Right lobe of liver (tissue), 6 donors: ENCODE measurements around the gene LSM2. TPM values are rescaled to one million over a fixed set of nuclear protein-coding genes. Genes with fewer than 3 reads are reported as not detected.

Experiments used
- ATAC-seq, 4 donors: fragments of 200-7000 bp; cut with Tn5 transposase; one replicate each; pipeline ENCODE4 v1.9.1; 2020; ENCODE audit warnings: mild to moderate bottlenecking in 4 of 4, moderate library complexity in 4 of 4
- DNase-seq, 3 donors: peaks; one replicate each; pipeline ENCODE4 v3.0.0-alpha.2; 2020
- H3K27ac ChIP-seq, 3 donors: fragments of 200-600 bp; one replicate each; pipeline ENCODE4 v1.8.0; 2022
- H3K27me3 ChIP-seq, 2 donors: fragments of 200-600 bp; one replicate each; pipeline ENCODE4 v1.8.0; 2022
- H3K36me3 ChIP-seq, 4 donors: fragments of 200-600 bp; sonication (generic) in 1 of 4; one replicate each; pipeline versions ENCODE4 v1.5.1 to v1.8.0; 2017 to 2022; ENCODE audit warnings: control low read depth in 1 of 4
- H3K4me1 ChIP-seq, 4 donors: fragments of 200-600 bp; sonication (generic) in 1 of 4; one replicate each; pipeline versions ENCODE4 v1.5.1 to v1.8.0; 2017 to 2022; ENCODE audit warnings: control low read depth in 1 of 4
- H3K4me3 ChIP-seq, 3 donors: fragments of 200-600 bp; one replicate each; pipeline ENCODE4 v1.8.0; 2022
- H3K9me3 ChIP-seq, 4 donors: fragments of 200-600 bp; sonication (generic) in 1 of 4; one replicate each; pipeline versions ENCODE4 v1.5.1 to v1.8.0; 2017 to 2022; ENCODE audit warnings: control low read depth in 1 of 4
- CTCF ChIP-seq, 4 donors: fragments of 200-600 bp in 3 of 4; fragments of 450-650 bp in 1 of 4; IDR thresholded peaks; one replicate each; pipeline versions ENCODE4 v1.5.1 to v1.8.0; 2016 to 2022; ENCODE audit warnings: antibody characterized with exemption in 4 of 4, mild to moderate bottlenecking in 2 of 4
- POLR2A ChIP-seq: fragments of 450-650 bp; IDR thresholded peaks from one replicate; pipeline ENCODE4 v1.6.1; 2017; ENCODE audit warnings: antibody characterized with exemption, mild to moderate bottlenecking
- WGBS: methylation state at CpG from one replicate; pipeline ENCODE4 v1.1.6; 2018; ENCODE audit warnings: low coverage, low lambda C conversion rate; ENCODE audit not compliant: insufficient coverage; ENCODE audit errors: missing lambda C conversion rate; 5-methylcytosine and 5-hydroxymethylcytosine counted together
- intact Hi-C, 2 donors: fragments of 100-400 bp; cut with DNase I; formaldehyde crosslinking; loops; one replicate each; pipeline versions ENCODE4 v1.11.2 to v1.14.1; 2022
- total RNA-seq, 6 experiments: library from RNA; depleted of rRNA in 2 of 6; stranded (reverse); fragments of >200 nt in 2 of 6; fragmentation: NEBNext Ultra II Directional in 3 of 6; extraction: Animal tissue kit (Norgen Biotek cat#: 25700) in 3 of 6; gene quantifications; one replicate each; pipeline versions ENCODE4 v1.1.0 to v1.2.4, GENCODE V29; 2016 to 2023
- donor health status: DM: no; HTN: yes; CAD: no.
- donor health status: DM: no; HTN: no; CAD: no.
- donor health status: DM: no; HTN: no; CAD: no.
- donor health status: DM: no; HTN: yes; CAD: no.
- donor health status: DM: no; HTN: yes; CAD: no.

The LSM2 gene
- total RNA-seq, 6 experiments from 2014 or later, result 11.0 to 26.1 (median 11.6) TPM

- intact Hi-C loops, result no loop called here
- Histone ChIP-seq H3K4me1 (no peaks in the 10 kb centered on the region), H3K9me3 (no peaks in the 10 kb centered on the region), H3K27ac (no peak overlapping the region), H3K27me3 (no peaks in the 10 kb centered on the region), H3K4me3 (no peak overlapping the region), H3K36me3 (peaks cover 0 to 35% (median 17%) of the 10 kb centered on the region in 4 donors)
- peak in 1 of 3 donors; percentile 23 for DNase-seq
- peak in 1 of 4 donors; percentile 24 for ATAC-seq
- TF ChIP-seq CTCF (IDR thresholded peaks at IDR 0.05) (no peak), POLR2A (no peak)
- WGBS, result 95% methylated on average over 6 of the region's 11 CpGs
Observed at GRCh38 chr6:31785475-31785874, 21.3 kb downstream of the LSM2 start.

- TF ChIP-seq CTCF (IDR thresholded peaks at IDR 0.05) (no peak), POLR2A (no peak)
- intact Hi-C loops, result no loop called here
- H3K4me3 ChIP-seq, result no peak overlapping the region
- 97% methylated on average over 9 of the region's 15 CpGs for WGBS
- H3K4me1 ChIP-seq, result no peaks in the 10 kb centered on the region
- peaks cover 0 to 39% (median 22%) of the 10 kb centered on the region in 4 donors for H3K36me3 ChIP-seq
- no peak for ATAC-seq
- no peaks in the 10 kb centered on the region for H3K9me3 ChIP-seq
- DNase-seq, result no peak
- no peak overlapping the region for H3K27ac ChIP-seq
- no peaks in the 10 kb centered on the region for H3K27me3 ChIP-seq
Observed at GRCh38 chr6:31784098-31784925, 22.5 kb downstream of the LSM2 start.

- WGBS, result 78% methylated on average over 4 of the region's 32 CpGs
Observed at GRCh38 chr6:31782126-31782855, 24.5 kb downstream of the LSM2 start.

More at GRCh38 chr6:31782126-31782855, 24.5 kb downstream of the LSM2 start:
- no peak for TF ChIP-seq CTCF (IDR thresholded peaks at IDR 0.05)
- TF ChIP-seq POLR2A, result no peak
- no peaks in the 10 kb centered on the region for H3K27me3 ChIP-seq
- peaks cover 0 to 43% (median 22%) of the 10 kb centered on the region in 4 donors for H3K36me3 ChIP-seq
- no peak overlapping the region for H3K27ac ChIP-seq
- H3K9me3 ChIP-seq, result no peaks in the 10 kb centered on the region
- peaks cover 0 to 3% (median 0%) of the 10 kb centered on the region in 4 donors for H3K4me1 ChIP-seq
- no peak overlapping the region for H3K4me3 ChIP-seq
- ATAC-seq, result no peak
- no peak for DNase-seq
- intact Hi-C loops, result no loop called here
